Colonic mucosa (tissue), 4 donors: ENCODE results near the gene CELA1. TPM values are rescaled to one million over a fixed set of nuclear protein-coding genes. Genes with fewer than 3 reads are reported as not detected.

ENCODE experiments used
- DNase-seq: peaks from one replicate; pipeline ENCODE4 v3.0.0-alpha.2; 2020
- H3K27ac ChIP-seq: fragments of 200-600 bp; one replicate; pipeline ENCODE4 v1.8.0; 2021
- H3K27me3 ChIP-seq: fragments of 200-600 bp; one replicate; pipeline ENCODE4 v1.8.0; 2021
- H3K36me3 ChIP-seq: fragments of 200-600 bp; one replicate; pipeline ENCODE4 v1.8.0; 2021
- H3K4me1 ChIP-seq: fragments of 200-600 bp; one replicate; pipeline ENCODE4 v1.8.0; 2021; ENCODE audit warnings: mild to moderate bottlenecking
- H3K4me3 ChIP-seq: fragments of 200-600 bp; one replicate; pipeline ENCODE4 v1.8.0; 2021
- H3K9ac ChIP-seq, 2 donors: one replicate each; pipeline ENCODE4 v1.7.0; 2013; ENCODE audit warnings: control low read depth in 2 of 2, low read depth in 2 of 2, low read length in 2 of 2
- H3K9me3 ChIP-seq: fragments of 200-600 bp; one replicate; pipeline ENCODE4 v1.8.0; 2021
- intact Hi-C: fragments of 100-400 bp; cut with DNase I; formaldehyde crosslinking; loops from one replicate; pipeline ENCODE4 v1.14.1; 2022
- total RNA-seq, 2 donors: library from RNA; stranded (reverse); fragmentation: NEBNext Ultra II Directional in 1 of 2; extraction: Animal tissue kit (Norgen Biotek cat#: 25700) in 1 of 2; gene quantifications; one replicate each; pipeline ENCODE4 v1.2.1, GENCODE V29; 2021
- TF ChIP-seq, protein P1 (sequence below): fragments of 200-600 bp; IDR thresholded peaks from one replicate; pipeline ENCODE4 v1.8.0; 2022; ENCODE audit warnings: antibody characterized with exemption, mild to moderate bottlenecking
- donor health status: healthy.
- donor health status: DM: no; HTN: no; CAD: no.
- donor health status: DM: no; HTN: no; CAD: no.

The CELA1 gene
- total RNA-seq, 2 donors from 2014 or later, result not detected

DNA sequence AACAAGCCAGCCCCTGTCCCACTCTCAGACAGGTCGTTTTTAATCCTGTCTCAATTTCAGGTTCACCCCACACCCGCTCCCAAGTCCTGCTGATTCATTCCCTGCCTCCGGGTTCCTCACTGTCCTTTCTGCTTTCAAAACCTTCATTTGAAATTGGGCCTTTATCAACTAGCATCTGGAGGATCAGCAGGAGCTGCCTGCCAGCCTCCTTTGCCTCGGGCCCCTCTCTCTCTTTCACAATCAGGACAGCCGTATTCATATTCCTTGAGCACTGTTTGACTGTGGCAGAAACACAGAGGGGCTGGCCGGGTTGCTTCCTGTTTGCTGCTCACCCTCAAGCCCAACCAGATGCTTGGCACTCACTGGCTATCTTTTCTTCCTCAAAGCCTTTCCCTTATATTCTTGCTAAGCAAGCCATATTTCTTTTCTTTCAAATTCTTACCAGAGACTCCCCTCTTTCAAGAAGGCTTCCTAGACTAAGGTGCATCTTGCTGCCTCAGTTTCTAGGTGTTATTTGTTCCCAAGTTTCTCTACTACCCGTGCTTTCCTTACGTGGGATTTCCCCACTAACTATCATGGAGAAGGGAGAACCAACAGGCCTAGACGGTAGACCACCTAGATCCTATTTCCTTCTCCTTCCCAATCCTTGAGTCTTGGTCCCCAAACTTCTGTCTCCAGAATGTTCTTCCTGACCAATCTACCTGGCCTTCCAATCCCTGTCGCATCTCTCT, 41.8 kb upstream of the CELA1 start:
- Histone ChIP-seq H3K27ac (no peak overlapping the region), H3K9ac (no peak overlapping the region), H3K4me1 (peaks cover 7% of the 10 kb centered on the region), H3K36me3 (no peaks in the 10 kb centered on the region), H3K27me3 (no peaks in the 10 kb centered on the region), H3K9me3 (no peaks in the 10 kb centered on the region), H3K4me3 (no peak overlapping the region)
- TF ChIP-seq, protein P1, sequence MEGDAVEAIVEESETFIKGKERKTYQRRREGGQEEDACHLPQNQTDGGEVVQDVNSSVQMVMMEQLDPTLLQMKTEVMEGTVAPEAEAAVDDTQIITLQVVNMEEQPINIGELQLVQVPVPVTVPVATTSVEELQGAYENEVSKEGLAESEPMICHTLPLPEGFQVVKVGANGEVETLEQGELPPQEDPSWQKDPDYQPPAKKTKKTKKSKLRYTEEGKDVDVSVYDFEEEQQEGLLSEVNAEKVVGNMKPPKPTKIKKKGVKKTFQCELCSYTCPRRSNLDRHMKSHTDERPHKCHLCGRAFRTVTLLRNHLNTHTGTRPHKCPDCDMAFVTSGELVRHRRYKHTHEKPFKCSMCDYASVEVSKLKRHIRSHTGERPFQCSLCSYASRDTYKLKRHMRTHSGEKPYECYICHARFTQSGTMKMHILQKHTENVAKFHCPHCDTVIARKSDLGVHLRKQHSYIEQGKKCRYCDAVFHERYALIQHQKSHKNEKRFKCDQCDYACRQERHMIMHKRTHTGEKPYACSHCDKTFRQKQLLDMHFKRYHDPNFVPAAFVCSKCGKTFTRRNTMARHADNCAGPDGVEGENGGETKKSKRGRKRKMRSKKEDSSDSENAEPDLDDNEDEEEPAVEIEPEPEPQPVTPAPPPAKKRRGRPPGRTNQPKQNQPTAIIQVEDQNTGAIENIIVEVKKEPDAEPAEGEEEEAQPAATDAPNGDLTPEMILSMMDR, result no peak
- no peak for DNase-seq
- intact Hi-C loops, result no loop called here

DNA sequence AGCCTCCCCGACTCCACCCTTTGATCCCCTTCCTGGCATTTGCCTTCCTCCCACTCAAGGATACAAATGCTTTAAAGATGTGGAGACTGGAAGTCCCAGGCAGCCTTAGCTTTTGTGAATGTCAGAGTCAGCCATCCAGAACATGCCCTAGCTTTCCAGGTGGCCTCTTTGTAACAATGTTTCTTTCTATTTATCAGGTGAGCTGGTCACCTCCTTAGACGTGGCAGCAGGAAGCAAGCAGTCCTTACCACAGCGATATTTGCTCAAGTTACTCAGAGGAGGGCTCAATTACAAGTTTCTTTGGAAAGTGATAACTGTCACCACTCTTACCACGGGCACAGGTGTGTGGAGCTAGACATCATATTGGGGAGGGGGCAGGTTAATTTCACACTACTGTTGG, 39.9 kb upstream of the CELA1 start:
- Histone ChIP-seq H3K9me3 (no peaks in the 10 kb centered on the region), H3K36me3 (no peaks in the 10 kb centered on the region), H3K4me3 (no peak overlapping the region), H3K27ac (no peak overlapping the region), H3K27me3 (no peaks in the 10 kb centered on the region), H3K4me1 (peaks cover 7% of the 10 kb centered on the region), H3K9ac (no peak overlapping the region)
- intact Hi-C loops, result no loop called here
- TF ChIP-seq, protein P1, result no peak
- DNase-seq, result no peak

DNA sequence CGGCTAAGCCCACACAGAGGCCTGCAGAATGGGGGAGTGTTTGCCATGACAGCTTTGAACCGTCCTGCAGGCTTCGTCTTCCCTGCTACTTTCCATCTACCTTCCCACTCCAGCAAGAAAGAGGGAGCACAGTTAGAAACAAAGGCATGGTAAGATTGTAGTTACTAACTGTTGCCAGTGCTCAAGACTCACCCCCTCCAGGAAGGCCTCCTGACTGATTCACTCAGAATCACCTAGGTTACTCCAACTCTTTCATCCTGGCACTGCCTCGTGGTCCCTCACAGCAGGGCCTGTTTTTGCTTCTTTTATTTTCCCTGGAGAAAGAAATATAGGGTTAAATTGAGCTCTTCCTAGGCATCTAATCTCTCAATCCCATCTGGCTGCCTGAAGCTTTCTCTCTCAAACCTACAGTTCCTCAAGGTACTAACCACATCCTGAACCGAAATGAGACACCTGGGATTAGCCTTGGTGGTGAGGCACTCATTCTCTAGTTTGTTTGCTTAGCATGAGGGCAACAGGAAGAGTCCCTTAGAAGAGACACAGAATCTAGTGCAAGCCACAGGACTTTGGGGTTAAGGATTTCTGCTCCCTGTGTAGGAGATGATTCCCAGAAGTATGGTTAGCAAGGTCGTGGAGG, 36.9 kb upstream of the CELA1 start:
- Histone ChIP-seq H3K4me3 (no peak overlapping the region), H3K27ac (no peak overlapping the region), H3K36me3 (no peaks in the 10 kb centered on the region), H3K27me3 (no peaks in the 10 kb centered on the region), H3K9me3 (no peaks in the 10 kb centered on the region), H3K9ac (no peak overlapping the region), H3K4me1 (no peaks in the 10 kb centered on the region)
- DNase-seq, result no peak
- TF ChIP-seq, protein P1, result no peak
- intact Hi-C loops, result no loop called here

DNA sequence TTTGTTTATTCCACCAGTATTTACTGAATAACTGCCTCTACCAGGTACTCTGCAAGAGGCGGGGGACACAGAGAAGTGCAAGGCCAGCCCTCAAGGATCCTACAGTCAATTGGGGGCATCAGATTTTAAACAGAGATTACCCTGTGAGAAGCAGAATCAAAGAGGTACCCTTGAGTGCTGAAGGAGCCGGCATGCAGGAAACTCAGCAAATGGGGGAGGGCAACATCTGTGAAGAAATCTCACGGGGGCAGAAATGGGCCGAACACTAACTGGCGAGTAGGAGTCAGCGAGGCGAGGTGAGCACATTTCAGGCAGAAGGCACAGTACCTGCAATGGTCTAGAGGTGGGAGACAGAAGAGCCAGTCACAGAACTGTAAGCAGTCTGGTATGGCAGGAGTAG, 35.7 kb upstream of the CELA1 start:
- no peak overlapping the region for H3K9ac ChIP-seq
- H3K4me1 ChIP-seq, result no peaks in the 10 kb centered on the region
- TF ChIP-seq, protein P1, result no peak
- no peaks in the 10 kb centered on the region for H3K36me3 ChIP-seq
- H3K27me3 ChIP-seq, result no peaks in the 10 kb centered on the region
- no peak overlapping the region for H3K4me3 ChIP-seq
- H3K9me3 ChIP-seq, result no peaks in the 10 kb centered on the region
- no peak for DNase-seq
- H3K27ac ChIP-seq, result no peak overlapping the region
- intact Hi-C loops, result no loop called here

DNA sequence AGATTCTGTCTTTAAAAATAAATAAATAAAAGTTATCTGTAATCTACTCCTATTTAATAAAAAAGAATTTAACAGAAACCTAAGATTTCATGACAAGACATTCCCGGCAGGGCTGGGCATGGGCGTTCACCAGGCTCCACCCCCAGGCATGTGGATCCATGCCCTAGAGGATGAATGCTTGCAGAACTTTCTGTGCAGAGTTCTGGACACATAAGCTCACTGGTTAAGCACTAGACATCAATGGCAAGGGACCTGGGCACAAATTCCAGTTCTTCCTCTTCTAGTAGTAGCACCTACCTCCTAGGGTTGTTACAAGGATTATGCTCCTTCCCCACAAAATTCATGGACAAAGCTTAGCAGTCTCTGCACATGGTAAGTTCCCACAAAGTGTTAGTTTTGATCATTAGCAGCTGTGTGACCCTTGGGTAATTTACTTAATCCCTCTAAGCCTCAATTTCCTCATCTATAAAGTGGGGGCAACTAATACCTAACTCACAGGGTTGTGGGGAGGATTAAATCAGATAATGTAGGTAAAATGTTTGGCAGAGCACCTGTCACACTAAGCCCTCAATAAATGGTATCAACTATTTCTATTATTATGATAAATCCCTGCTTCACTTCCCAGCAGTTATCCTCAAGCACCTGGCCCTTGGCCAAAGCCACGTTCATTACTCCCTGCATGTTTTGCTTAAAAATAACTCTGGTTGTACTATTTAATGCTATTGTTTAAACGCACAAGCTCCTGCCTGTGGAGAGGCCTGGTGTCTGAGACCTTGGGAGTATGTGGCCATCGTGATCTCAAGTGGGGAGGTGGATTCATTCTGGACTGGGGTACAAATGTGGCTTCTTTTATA, 35.0 kb upstream of the CELA1 start:
- Histone ChIP-seq H3K9ac (no peak overlapping the region), H3K36me3 (no peaks in the 10 kb centered on the region), H3K9me3 (no peaks in the 10 kb centered on the region), H3K4me1 (no peaks in the 10 kb centered on the region), H3K27me3 (no peaks in the 10 kb centered on the region), H3K4me3 (no peak overlapping the region), H3K27ac (no peak overlapping the region)
- DNase-seq, result no peak
- TF ChIP-seq, protein P1, result no peak
- intact Hi-C loops, result no loop called here
